Sciatic nerve (tissue), 2 donors: Measurements from ENCODE around the gene TNN. TPM values are rescaled to one million over a fixed set of nuclear protein-coding genes. Genes with fewer than 3 reads are reported as not detected.
"Not testable (repeated sequence)": the region's sequence is repeated elsewhere in the genome, so short reads cannot be mapped to it uniquely, and the experiment has no call there.

Source experiments
- ATAC-seq: fragments of 200-7000 bp; cut with Tn5 transposase; one replicate; pipeline ENCODE4 v1.9.1; 2020; ENCODE audit warnings: mild to moderate bottlenecking, moderate library complexity
- DNase-seq: peaks from one replicate; pipeline ENCODE4 v3.0.0-alpha.2; 2020; ENCODE audit warnings: low spot score
- intact Hi-C: fragments of 100-400 bp; cut with DNase I; formaldehyde crosslinking; loops from one replicate; pipeline ENCODE4 v1.14.2; 2022
- total RNA-seq: library from RNA; stranded (reverse); fragmentation: NEBNext Ultra II Directional; extraction: Animal tissue kit (Norgen Biotek cat#: 25700); gene quantifications from one replicate; pipeline ENCODE4 v1.2.1, GENCODE V29; 2021
- donor health status: DM: no; HTN: no; CAD: no.
- donor health status: DM: no; HTN: no; CAD: no.

The TNN gene
- 1.1 TPM for total RNA-seq

- no peak for ATAC-seq
Measured at GRCh38 chr1:175067362-175068106, at the start of gene TNN. TSS of gene TNN (plus strand) at chr1:175067833. CDS start at chr1:175077419, 9,586 bp downstream.

DNA sequence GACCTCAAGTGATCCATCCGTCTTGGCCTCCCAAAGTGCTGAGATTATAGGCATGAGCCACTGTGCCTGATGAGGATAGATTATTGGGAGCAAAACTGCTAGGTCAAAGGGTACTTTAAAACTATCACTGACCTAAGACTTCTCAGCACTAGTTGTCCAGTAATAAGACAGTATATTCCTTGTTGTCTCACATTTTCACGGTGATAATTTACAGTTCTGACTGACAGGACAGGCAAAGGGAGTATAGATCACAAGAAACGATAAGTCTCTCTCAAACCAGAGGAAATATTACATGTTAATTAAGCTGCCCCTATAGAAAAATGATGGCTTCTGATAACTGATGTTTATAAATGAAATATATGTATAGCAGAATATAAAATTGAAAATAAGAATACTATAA is 48.1 kb upstream of the TNN start:
- intact Hi-C loops, result no loop called here
- ATAC-seq (no peak), DNase-seq (no peak)

More at GRCh38 chr1:175067362-175068106, at the start of gene TNN:
- no peak for DNase-seq
- intact Hi-C loops, result no loop called here

DNA sequence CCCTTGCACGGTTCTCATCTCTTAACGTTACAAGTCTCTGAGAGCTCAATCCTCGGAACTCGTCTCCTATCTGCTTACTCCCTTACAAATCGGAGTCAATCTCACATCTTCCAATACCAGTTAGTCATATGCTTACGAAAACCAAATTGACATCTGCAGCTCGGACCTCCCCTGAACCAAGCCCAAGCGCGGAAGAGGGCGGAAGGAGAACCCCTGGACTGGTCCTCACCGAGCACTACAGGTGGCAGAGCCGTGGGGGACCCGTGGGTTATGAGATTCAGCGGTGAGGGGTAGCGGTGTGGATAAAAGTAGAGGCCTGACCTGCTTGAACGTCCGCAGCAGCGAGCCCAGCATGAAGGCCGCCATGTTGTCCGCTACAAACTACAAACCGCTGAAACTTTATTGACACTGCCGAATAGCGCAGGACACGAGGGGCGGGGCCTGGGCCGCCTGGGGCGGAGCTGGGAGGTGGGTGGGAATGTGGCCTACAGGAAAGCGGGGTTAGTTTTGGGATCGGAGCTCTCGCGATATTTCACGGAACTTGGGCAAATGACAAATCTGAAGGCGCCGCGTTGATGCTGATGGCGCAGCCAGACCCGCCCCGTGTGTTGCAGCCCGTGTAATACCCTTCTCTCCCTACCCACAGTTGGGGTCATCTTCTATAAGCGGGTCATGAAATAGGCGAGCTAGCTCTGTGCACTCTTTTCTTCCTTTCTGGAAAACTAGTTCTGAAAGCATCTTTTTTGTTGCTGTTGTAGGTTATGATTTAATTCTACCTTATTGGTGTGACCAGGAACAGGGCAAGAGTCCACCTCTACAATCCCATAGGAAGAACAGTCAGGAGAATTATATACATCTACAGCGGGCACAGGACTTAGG is 44.4 kb upstream of the TNN start, which contains the start of gene MRPS14:
Gene MRPS14, minus strand, starts transcription at position 383 of the 879 bp plus-strand sequence. Its CDS starts 17 bp downstream, at position 366.
- ATAC-seq (peak; percentile 100), DNase-seq (peak; percentile 99)
- intact Hi-C loops, result no loop called here

DNA sequence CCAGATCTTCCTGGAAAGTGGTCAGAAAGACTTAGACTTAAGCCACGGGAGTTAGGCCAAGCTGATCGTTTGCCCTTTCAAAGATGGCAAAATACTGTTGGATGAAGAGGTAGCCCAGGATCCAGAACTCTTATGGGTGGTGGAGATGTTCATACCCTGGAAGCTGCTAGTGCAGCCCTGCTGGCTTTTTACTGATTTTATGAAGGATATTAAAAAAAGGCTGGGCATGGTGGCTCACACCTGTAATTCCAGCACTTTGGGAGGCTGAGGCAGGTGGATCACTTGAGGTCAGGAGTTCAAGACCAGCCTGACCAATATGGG is 43.8 kb upstream of the TNN start:
- DNase-seq, intact Hi-C loops, ATAC-seq: not testable (repeated sequence)

GRCh38 chr1:175024773-175025172 is 42.9 kb upstream of the TNN start:
- intact Hi-C loops, result no loop called here
- no peak for ATAC-seq
- DNase-seq, result no peak

DNA sequence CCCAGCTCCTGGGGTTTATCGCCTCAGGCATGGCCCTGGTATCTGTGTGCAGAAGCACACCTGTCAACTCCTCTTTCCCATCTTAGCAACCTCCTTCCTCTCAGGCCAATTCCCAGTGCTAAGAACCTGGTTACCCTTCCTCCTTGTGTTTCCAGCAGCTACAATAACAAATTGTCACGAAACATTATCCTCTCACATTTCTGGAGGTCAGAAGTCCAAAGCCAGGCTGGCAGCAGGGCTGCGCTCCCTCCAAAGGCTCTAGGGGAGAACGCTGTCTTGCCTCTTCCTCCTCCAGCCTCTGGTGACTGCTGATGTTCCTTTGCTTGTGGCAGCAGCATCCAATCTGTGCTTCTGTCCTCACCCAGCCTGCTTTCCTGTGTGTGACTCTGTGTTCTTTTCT is 33.7 kb upstream of the TNN start:
- intact Hi-C loops, result loop anchor here (5.0 kb wide), 1 partner anchor 93 kb away; no protein-coding TSS in a partner anchor
- no peak for ATAC-seq
- no peak for DNase-seq

GRCh38 chr1:175034775-175035174 is 32.9 kb upstream of the TNN start:
- ATAC-seq (no peak), DNase-seq (no peak)
- intact Hi-C loops, result loop anchor here (5.0 kb wide), 1 partner anchor 93 kb away; no protein-coding TSS in a partner anchor

GRCh38 chr1:175035865-175036264 is 31.8 kb upstream of the TNN start:
- intact Hi-C loops, result no loop called here
- ATAC-seq (no peak), DNase-seq (no peak)

GRCh38 chr1:175036476-175036875 is 31.2 kb upstream of the TNN start:
- DNase-seq (no peak), ATAC-seq (no peak)
- intact Hi-C loops, result no loop called here

GRCh38 chr1:175037416-175037815 is 30.2 kb upstream of the TNN start:
- ATAC-seq (no peak), DNase-seq (no peak)
- intact Hi-C loops, result no loop called here

- DNase-seq (no peak), ATAC-seq (no peak)
- intact Hi-C loops, result no loop called here
Measured at GRCh38 chr1:175040324-175040879, 27.2 kb upstream of the TNN start.

DNA sequence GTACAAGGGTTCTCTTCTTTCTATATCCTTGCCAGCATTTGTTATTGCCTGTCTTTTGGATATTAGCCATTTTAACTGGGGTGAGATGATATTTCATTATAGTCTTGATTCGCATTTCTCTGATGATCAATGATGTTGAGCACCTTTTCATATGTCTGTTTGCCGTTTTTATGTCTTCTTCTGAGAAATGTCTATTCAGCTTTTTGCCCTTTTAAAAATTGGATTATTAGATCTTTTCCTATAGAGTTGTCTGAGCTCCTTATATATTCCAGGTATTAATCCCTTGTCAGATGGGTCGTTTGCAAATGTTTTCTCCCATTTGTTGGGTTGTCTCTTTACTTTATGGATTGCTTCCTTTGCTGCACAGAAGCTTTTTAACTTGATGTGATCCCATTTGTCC is 25.0 kb upstream of the TNN start:
- ATAC-seq, result no peak
- DNase-seq, result no peak
- intact Hi-C loops, result no loop called here

DNA sequence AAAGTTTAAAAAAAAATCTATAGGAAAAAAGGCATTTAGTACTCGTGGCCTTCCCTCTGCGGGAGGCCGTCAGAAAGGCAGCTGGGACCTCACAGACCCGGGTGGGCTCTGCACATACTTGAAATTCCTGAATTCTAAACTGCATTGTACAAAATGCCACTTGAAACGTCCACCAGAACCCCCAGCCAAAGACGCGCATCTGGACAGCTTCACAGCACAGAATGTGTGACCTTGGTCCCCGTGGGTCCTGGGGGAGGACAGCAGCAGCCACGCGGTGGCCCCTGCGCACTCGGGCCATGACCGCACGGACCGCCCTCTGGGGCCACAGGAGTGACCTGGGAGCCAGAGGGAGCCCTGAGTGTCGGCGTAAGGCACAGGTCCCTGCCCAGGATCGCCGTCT is 23.8 kb upstream of the TNN start:
- no peak for DNase-seq
- intact Hi-C loops, result no loop called here
- ATAC-seq, result no peak

DNA sequence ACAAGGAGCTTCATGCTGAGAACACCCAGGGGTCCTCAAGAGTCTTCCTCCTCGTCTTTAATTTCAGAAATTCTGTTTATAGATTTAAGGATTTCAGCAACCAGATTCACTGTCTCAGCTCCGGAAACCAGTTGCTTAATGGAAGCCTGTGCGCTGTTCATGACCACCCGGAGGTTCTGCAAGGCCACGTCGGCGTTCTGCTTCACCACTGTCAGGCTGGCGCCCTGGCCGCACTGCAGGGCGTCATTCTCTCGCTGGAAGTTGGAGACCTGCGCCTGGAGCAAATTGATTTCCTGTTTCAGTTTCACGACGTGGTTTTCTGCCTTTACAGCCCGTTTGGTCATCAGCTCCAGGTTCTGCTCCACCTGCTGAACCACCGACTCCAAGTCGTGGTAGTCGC is 23.0 kb upstream of the TNN start:
- intact Hi-C loops, DNase-seq, ATAC-seq: not testable (repeated sequence)

GRCh38 chr1:175045097-175045496 is 22.5 kb upstream of the TNN start:
- ATAC-seq, result no peak
- intact Hi-C loops, result no loop called here

DNA sequence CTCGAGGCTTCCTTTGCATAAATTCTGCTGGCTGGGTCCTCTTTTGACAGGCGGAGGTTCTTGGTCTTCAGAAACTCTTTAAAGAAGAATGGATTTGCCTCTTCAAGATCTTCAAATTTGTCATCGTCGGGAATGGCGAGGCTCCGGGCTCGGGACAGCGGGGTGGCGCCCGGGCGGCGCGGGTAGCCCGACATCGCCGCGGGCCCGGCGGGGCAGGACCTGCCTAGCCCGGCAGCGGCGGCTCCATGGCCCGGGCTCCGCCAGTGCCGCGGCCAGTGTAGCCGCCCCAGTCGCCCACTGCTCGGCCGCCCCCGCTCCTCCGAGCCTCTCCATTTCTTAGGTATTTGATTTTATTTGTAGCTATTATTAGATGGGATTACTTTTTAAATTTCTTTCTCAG is 22.1 kb upstream of the TNN start:
- ATAC-seq, result no peak
- no peak for DNase-seq
- intact Hi-C loops, result no loop called here

More at GRCh38 chr1:175045097-175045496, 22.5 kb upstream of the TNN start:
- no peak for DNase-seq

DNA sequence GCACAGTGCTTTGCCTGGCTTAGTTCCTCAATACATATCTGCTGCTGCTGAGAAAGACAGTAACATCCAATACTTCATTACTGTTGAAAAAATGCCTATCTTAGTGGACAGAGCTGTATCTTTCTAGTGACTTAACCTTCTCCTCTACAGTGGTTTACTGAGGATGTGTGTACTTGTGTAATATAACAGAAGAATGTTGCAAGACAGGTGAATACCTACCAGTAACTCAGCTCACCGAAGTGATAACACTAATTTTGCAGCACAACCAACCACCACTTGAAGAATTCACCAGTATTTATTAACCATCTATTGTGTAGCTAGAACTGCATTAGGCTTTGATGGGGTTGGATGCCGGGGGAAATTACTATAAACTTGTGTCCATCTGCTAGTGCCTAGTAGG is 16.6 kb upstream of the TNN start:
- intact Hi-C loops, result no loop called here
- no peak for ATAC-seq

GRCh38 chr1:175054736-175055135 is 12.9 kb upstream of the TNN start:
- ATAC-seq (no peak), DNase-seq (no peak)

More for the DNA sequence above, 16.6 kb upstream of the TNN start:
- no peak for DNase-seq

DNA sequence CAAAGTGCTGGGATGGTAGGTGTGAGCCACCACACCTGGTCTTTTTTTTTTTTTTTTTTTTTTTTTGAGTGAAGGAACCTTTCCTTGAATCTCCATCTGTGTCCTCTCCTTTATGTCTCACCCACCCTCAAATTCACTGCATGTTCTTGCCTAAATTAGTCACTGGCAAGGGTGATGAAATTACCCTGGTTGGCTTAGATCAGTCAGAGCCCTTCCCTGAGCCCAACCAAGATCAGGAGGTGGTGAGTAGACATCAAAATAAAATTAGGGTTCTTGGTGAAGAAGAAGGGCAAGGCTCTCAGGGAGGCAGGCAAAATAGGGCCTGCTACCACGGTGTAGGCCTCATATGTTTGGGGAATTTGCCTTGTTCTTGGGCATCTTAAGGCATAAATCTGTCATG is 5.3 kb upstream of the TNN start:
- intact Hi-C loops, result no loop called here
- DNase-seq (no peak), ATAC-seq (no peak)

More at GRCh38 chr1:175054736-175055135, 12.9 kb upstream of the TNN start:
- intact Hi-C loops, result no loop called here

DNA sequence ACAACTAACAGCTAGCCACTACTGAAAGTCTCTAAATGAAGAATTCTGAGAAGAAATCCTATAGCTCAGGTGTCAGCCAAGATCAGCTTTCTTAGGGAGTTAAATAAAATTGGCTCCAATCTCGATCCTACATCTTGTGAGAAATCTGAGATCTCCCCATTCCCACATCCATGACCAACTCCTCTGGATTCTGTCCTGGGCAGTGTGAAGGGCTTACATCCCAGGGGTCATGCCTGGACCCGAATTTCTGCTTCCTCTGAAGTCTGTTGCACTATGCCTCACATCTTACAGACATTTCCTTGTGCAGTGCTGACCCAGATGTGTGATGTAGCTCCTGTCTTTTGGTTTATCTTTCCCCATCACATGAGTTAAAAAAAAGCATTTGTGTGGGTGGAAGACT is 4.8 kb upstream of the TNN start:
- intact Hi-C loops, result no loop called here
- DNase-seq (no peak), ATAC-seq (no peak)
